Stomach (tissue), 4 donors: ENCODE data around the gene LNP1.

Experiments used
- CTCF ChIP-seq, 7 experiments: fragments of 450-650 bp in 4 of 7; fragments of 200-600 bp in 3 of 7; sonication (generic) in 3 of 7; IDR thresholded peaks; one replicate each; pipeline ENCODE4 v1.5.1; 2016 to 2019; ENCODE audit warnings: antibody characterized with exemption in 7 of 7, control low read depth in 2 of 7, mild to moderate bottlenecking in 1 of 7
- EP300 ChIP-seq: sonication (generic); formaldehyde crosslinking; IDR thresholded peaks from one replicate; pipeline ENCODE4 v1.6.1; 2017; ENCODE audit warnings: antibody characterized with exemption
- POLR2A ChIP-seq, 4 donors: fragments of 450-650 bp; IDR thresholded peaks; one replicate each; pipeline ENCODE4 v1.6.1; 2016; ENCODE audit warnings: antibody characterized with exemption in 4 of 4, control low read depth in 2 of 4, mild to moderate bottlenecking in 1 of 4, moderate library complexity in 1 of 4

GRCh38 chr3:100467133-100467532 lies 65.8 kb downstream of the LNP1 start:
- TF ChIP-seq POLR2A (IDR thresholded peaks at IDR 0.05) (no peak), EP300 (no peak), CTCF (IDR thresholded peaks at IDR 0.05) (no peak)
